NCI-H2029 (cell line): Measurements from ENCODE around the gene RNF182.
"Not testable (repeated sequence)": the region's sequence is repeated elsewhere in the genome, so short reads cannot be mapped to it uniquely, and the experiment has no call there.

Experiments used
- DNase-seq: peaks from one replicate; lab custom pipeline; 2025; lab: John Stamatoyannopoulos, UW

RNF182 gene

DNA sequence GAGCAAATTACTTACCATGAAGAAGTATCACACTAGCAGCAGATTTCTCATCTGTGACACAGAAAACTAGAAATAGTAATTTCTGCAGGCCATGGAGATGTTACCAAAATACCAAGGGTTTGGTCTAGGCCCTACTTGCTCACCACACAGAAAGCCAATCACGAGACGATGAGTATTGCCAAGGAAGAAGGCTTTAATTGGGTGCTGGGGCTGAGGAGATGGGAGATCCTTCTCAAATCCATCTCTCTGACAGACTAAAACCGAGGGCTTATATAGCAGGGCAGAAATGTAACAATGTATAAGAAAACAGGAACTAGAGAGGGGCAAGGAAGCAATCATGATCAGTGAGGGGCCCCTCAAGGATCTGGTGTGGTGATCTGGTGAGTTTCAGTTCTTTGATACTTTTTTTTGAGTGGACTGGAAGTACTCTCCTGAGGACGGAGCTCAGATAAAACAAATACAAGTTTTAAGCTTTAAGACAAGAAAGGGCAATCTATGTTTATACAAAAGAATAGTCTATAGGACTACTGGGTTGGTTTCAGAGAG lies 40.9 kb downstream of the RNF182 start:
- DNase-seq = no peak

- DNase-seq = no peak
Measured at GRCh38 chr6:13971303-13971702, 46.6 kb downstream of the RNF182 start.

DNA sequence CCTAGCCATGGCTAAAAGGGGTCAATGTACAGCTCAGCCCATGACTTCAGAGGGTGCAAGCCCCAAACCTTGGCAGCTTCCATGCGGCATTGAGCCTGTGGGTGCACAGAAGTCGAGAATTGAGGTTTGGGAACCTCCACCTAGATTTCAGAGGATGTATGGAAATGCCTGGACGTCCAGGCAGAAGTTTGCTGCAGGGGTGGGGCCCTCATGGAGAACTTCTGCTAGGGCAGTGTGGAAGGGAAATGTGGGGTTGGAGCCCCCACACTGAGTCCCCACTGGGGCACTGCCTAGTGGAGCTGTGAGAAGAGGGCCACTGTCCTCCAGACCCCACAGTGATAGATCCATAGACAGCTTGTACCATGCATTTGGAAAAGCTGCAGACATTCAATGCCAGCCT lies 47.9 kb downstream of the RNF182 start:
- DNase-seq = not testable (repeated sequence)

GRCh38 chr6:13973422-13973821 lies 48.7 kb downstream of the RNF182 start:
- not testable (repeated sequence) for DNase-seq

DNA sequence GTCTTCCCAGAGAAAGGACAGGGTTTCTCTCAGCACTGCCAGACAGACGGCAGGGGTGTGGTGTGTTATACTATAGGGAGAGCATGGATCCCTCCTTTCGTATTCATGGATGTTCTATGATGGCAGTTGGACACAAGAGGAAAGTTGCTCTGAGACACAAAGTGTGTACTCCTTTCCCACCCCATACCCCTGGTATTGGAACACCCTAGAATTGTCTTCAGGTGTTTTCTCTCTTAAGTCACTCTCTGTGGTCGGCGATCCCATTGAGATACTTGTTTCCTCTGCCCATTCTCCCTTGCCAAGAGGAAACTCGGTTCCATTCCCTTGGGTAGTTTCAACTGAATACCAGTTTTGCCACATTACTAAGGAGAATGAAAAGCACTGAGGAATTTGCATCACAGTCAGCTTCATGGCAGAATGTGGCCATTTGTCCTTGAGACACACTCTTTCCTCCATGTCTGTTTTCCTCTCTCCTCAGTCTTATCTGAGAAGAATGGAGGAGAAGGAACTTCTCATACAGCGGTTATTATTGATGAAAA lies 53.4 kb downstream of the RNF182 start:
- no peak for DNase-seq

- no peak for DNase-seq
Measured at GRCh38 chr6:13978787-13979186, 54.0 kb downstream of the RNF182 start.

GRCh38 chr6:13979284-13980171 lies 54.8 kb downstream of the RNF182 start:
- no peak for DNase-seq

DNA sequence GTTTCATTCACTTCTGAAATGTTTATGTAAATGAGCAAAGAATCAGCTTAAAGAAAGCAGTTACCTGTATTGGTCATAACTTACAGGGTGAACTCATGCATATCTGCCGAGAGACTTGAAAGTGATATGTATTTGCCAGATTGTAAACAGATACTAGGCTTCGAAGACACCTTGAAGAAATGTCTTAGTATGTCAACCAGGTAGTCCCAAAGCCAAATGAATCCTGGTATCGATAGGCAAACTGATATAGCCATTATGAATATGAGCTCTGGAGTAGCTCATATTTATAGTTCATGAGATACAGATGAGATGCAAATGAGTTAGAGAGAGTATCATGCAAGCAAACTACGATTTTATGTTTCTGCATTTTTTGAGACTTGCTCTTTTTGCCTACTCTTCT lies 55.8 kb downstream of the RNF182 start:
- DNase-seq = no peak

- DNase-seq = no peak
Measured at GRCh38 chr6:13985663-13986325, 61.0 kb downstream of the RNF182 start.

DNA sequence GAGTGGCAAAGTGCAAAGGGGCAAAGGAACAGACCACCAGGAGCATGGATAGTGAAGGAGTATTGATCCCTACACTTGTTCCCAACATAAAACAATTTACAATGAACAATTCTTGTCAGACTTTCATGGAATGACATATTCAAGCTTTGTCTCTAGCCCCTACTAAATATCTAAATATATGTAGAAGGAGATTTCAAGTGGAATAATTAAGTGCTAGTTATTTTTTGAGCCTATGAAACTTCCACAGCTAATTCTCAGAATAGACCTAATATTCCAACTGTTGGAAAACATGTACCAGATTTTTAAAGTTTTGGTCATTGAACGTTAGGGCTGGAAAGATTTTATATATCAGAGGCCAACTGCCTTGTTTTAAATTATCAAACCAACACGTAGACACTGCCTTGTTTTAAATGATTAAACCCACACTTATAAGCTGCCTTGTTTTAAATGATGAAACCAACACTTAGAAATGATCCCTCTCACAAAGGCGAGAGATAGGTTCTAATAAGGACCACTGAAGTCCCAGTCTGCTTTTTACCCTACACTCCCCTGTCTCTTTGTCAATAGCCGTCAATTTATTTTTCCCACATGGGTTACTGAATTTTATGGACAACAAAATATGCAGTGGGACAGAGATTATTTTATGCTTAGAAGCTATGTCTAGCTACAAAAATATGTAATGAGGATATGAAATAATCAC lies 62.1 kb downstream of the RNF182 start:
- no peak for DNase-seq

GRCh38 chr6:13987400-13987865 lies 62.7 kb downstream of the RNF182 start:
- no peak for DNase-seq

DNA sequence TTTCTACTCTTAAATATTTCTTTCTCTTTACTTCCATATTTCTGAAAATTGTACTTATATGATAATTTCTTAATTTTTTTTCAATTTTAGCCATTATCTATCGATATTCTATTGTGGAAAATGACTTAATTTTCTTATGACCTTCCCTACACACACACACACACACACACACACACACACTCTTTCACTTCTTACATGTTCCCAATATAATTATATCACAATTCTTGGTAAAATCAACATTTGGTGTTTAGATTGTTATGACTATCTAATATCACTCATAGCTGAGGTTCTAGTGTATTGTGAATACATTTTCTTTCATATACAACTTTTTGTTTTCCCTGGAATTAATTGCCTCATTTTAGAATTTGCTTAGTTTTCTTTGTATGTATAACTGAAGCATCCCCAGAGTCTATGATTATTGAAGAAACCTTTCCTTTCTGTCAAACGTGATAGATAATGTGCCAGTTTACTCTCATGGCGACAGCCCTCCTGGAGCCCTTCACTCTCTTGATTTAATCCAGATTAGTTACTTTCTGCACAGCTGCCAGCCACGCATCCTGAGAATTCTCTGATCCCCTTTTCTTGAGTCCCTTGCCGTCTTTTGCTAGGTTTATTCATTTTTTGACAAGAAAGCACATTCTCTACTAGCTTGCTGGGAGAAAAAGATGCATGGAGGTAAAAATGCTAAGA lies 63.4 kb downstream of the RNF182 start:
- no peak for DNase-seq

DNA sequence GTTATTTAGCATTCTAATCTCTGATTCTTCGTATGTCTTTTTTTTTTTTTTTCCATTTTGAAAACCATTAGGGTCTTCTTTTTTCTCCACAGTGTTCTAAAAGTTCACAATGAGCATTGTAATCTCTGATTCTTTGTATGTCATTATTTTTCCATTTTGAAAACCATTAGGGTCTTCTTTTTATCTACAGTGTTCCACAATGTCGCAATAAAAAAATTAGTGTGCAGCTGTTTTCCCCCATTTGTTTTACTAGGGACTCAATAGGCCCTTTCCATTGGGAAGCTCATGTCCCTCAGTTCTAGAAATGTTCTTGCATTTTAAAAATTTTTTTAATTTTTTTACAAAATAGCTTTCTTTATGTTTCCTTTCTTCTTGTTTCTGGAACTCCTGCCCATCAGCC lies 64.2 kb downstream of the RNF182 start:
- DNase-seq = no peak

DNA sequence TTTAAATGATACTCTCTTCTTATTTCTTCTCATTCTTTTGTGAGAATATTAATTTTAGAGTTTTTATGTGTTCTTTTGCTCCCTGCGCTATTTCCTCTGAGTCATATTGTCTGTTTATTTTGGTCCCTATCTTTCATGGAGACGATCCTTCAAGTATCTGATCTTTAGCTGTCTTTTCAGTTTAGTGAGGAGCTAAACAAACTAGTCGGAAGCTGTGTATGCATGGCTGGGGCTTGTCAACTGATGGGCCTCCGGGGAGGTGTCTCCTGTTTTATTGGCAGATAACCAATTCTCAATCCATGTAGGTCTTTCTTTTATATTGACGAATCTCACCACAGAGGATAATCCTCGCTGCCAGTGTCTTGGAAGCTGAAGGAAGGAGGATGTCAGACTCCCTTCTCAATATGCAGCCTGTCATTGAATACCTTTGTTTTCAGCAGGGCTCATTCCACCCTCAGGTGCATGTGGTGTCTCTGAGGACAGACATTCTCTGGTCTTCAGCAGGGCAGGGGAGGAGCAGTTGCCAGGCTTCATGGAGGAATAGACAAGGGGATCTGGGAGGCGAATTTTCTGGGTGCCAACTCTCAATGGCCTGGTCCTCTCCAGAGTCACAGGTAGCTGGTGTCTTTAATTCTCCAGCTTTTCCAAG lies 64.9 kb downstream of the RNF182 start:
- no peak for DNase-seq

- no peak for DNase-seq
Measured at GRCh38 chr6:13990796-13991195, 66.0 kb downstream of the RNF182 start.

DNA sequence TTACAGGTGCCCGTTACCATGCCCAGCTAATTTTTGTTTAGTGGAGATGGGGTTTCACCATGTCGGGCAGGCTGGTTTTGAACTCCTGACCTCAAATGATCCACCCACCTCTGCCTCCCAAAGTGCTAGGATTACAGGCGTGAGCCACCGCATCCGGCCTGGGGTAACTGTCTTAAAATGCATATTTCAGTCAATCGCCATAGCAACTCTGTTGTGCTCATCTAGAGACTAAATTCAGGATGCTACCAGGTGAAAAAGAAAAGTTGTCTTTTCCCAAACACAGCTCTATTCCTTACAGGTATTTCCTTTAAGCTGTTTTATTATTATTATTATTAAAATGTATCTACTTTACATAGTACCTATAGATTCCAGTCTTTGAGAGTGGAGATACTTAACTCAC lies 66.6 kb downstream of the RNF182 start:
- DNase-seq = no peak

GRCh38 chr6:13992417-13993055 lies 67.8 kb downstream of the RNF182 start:
- no peak for DNase-seq

DNA sequence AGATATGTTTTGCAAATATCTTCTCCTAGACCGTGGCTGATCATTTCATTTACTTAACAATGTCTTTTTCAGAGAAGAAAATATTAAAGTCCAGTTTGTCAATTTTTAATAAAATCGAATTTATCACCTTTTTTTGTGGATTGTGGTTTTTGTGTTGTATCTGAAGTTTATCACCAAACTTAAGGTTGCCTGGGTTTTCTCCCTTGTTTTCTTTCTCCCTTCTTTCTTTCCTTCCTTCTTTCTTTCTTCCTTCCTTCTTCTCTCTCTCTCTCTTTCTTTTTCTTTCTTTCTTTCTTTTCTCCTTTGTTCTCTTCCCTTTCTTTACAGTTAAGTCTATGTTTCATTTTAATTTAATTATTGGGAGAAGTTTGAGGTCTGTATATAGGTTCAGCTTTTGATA lies 68.7 kb downstream of the RNF182 start:
- DNase-seq = no peak

DNA sequence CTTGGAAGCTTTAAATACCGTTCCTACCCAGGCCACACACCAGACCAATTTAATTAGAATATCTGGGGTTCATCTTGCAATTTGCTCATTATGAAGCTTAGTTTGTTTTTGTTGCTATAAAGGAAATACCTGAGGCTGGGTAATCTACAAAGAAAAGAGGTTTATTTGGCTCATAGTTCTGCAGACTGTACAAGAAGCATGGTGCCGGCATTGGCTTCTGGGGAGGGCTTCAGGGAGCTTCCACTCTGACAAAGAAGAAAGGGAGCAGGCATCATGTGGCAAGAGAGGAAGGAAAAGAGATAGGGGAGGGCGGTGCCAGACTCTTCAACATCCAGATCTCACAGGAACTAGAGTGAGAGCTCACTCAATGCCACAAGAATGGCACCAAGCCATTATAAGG lies 73.6 kb downstream of the RNF182 start:
- peak; percentile 65 for DNase-seq

GRCh38 chr6:14000901-14001300 lies 76.1 kb downstream of the RNF182 start:
- DNase-seq = no peak
